GM20000 (cell line): ENCODE measurements around the gene NBEAL2.

Source experiments
- DNase-seq: peaks from one replicate; pipeline ENCODE4 v3.0.0; 2012; ENCODE audit warnings: low spot score
- CTCF ChIP-seq: IDR thresholded peaks from 2 replicates; pipeline ENCODE4 v1.5.1; 2012; ENCODE audit warnings: mild to moderate bottlenecking, control low read depth; ENCODE audit errors: extremely low read depth, missing control alignments

The NBEAL2 gene

GRCh38 chr3:46952813-46953212, 26.7 kb upstream of the NBEAL2 start:
- DNase-seq = no peak
- TF ChIP-seq CTCF = no peak

- TF ChIP-seq CTCF = no peak
- DNase-seq = no peak
These were observed 26.0 kb upstream of the NBEAL2 start for GRCh38 chr3:46953234-46954010.

GRCh38 chr3:46954178-46954577, 25.3 kb upstream of the NBEAL2 start:
- no peak for DNase-seq

GRCh38 chr3:46955157-46955556, 24.3 kb upstream of the NBEAL2 start:
- DNase-seq = no peak
- TF ChIP-seq CTCF = no peak

More at GRCh38 chr3:46954178-46954577, 25.3 kb upstream of the NBEAL2 start:
- no peak for TF ChIP-seq CTCF

GRCh38 chr3:46955801-46956259, 23.6 kb upstream of the NBEAL2 start:
- no peak for TF ChIP-seq CTCF
- peak; percentile 55 for DNase-seq

GRCh38 chr3:46957092-46957820, 22.2 kb upstream of the NBEAL2 start:
- no peak for TF ChIP-seq CTCF
- DNase-seq = no peak

GRCh38 chr3:46958467-46959160, 20.9 kb upstream of the NBEAL2 start:
- no peak for DNase-seq
- TF ChIP-seq CTCF = no peak
